B cell (primary cell): ENCODE results near the gene PREX1. TPM values are rescaled to one million over a fixed set of nuclear protein-coding genes. Genes with fewer than 3 reads are reported as not detected.

ENCODE experiments used
- ATAC-seq: fragments of 200-7000 bp; cut with Tn5 transposase; one replicate; pipeline ENCODE4 v1.10.0; 2021; ENCODE audit warnings: low read depth, mild to moderate bottlenecking, moderate number of reproducible peaks, moderate library complexity
- CTCF ChIA-PET: fragments of 350-600 bp; sonication (Branson Sonifier 250); formaldehyde crosslinking; loops from one replicate; lab custom pipeline; 2021; ENCODE audit warnings: antibody characterized with exemption, inconsistent platforms; lab: Charles Lee
- POLR2A ChIA-PET: fragments of 350-600 bp; sonication (Branson Sonifier 250); formaldehyde crosslinking; loops from one replicate; lab custom pipeline; 2021; ENCODE audit warnings: antibody characterized with exemption; lab: Charles Lee
- DNase-seq: peaks from one replicate; pipeline ENCODE4 v3.0.0; 2013
- H2AFZ ChIP-seq: 2 replicates; pipeline ENCODE4 v1.6.1; 2012; ENCODE audit warnings: mild to moderate bottlenecking, low read depth, low read length; ENCODE audit not compliant: insufficient read depth, poor library complexity, severe bottlenecking
- H3K27ac ChIP-seq, 2 donors: 1 replicate in 1 of 2; 2 replicates in 1 of 2; pipeline ENCODE4 v1.5.1; 2012 to 2013; ENCODE audit warnings: low read length in 2 of 2, mild to moderate bottlenecking in 2 of 2, moderate library complexity in 1 of 2
- H3K27me3 ChIP-seq, 4 experiments: fragments of 200-600 bp in 1 of 4; sonication (generic) in 1 of 4; replicated peaks in 1 of 4; 1 replicate in 2 of 4; 2 replicates in 2 of 4; pipeline versions ENCODE4 v1.6.1 to v1.7.0; 2013 to 2016; ENCODE audit warnings: low read length in 3 of 4, mild to moderate bottlenecking in 2 of 4, mixed read lengths in 1 of 4, moderate library complexity in 1 of 4; ENCODE audit not compliant: insufficient read depth in 4 of 4, control insufficient read depth in 3 of 4; ENCODE audit errors: control extremely low read depth in 1 of 4
- H3K36me3 ChIP-seq, 2 experiments: replicated peaks in 1 of 2; 1 replicate in 1 of 2; 2 replicates in 1 of 2; pipeline versions ENCODE4 v1.6.1 to v1.7.1; 2013; ENCODE audit warnings: low read length in 1 of 2; ENCODE audit not compliant: insufficient read depth in 2 of 2, control insufficient read depth in 1 of 2; ENCODE audit errors: control extremely low read depth in 1 of 2, extremely low read depth in 1 of 2
- H3K4me1 ChIP-seq, 2 donors: fragments of 200-600 bp in 1 of 2; sonication (generic) in 1 of 2; 1 replicate in 1 of 2; 2 replicates in 1 of 2; pipeline versions ENCODE4 v1.5.1 to v1.6.1; 2013 to 2017; ENCODE audit warnings: low read length in 2 of 2; ENCODE audit not compliant: control insufficient read depth in 2 of 2, insufficient read depth in 2 of 2
- H3K4me2 ChIP-seq: replicated peaks from 2 replicates; pipeline ENCODE3; 2012; ENCODE audit warnings: mild to moderate bottlenecking, low read depth, low read length; ENCODE audit not compliant: poor library complexity, severe bottlenecking
- H3K4me3 ChIP-seq, 5 experiments: fragments of 200-600 bp in 1 of 5; sonication (generic) in 1 of 5; 1 replicate in 3 of 5; 2 replicates in 2 of 5; pipeline versions ENCODE4 v1.5.1 to v1.7.0; 2011 to 2016; ENCODE audit warnings: low read length in 4 of 5, mild to moderate bottlenecking in 4 of 5, low read depth in 2 of 5, control low read depth in 1 of 5, moderate library complexity in 1 of 5; ENCODE audit not compliant: insufficient read depth in 1 of 5; ENCODE audit errors: control extremely low read depth in 1 of 5, extremely low read depth in 1 of 5
- H3K79me2 ChIP-seq: fragments of 200-600 bp; sonication (generic); one replicate; pipeline ENCODE4 v1.6.0; 2016; ENCODE audit warnings: low read length; ENCODE audit not compliant: control insufficient read depth, insufficient read depth
- H3K9ac ChIP-seq: fragments of 200-600 bp; sonication (generic); 2 replicates; pipeline ENCODE4 v1.6.1; 2017; ENCODE audit warnings: mild to moderate bottlenecking, low read length, moderate library complexity
- H3K9me3 ChIP-seq, 3 donors: one replicate each; pipeline versions ENCODE4 v1.6.1 to v1.7.1; 2013; ENCODE audit warnings: low read length in 2 of 3; ENCODE audit not compliant: control insufficient read depth in 2 of 3, insufficient read depth in 1 of 3; ENCODE audit errors: control extremely low read depth in 1 of 3
- H4K20me1 ChIP-seq: 2 replicates; pipeline ENCODE4 v1.6.0; 2012; ENCODE audit warnings: mild to moderate bottlenecking, low read length; ENCODE audit not compliant: insufficient read depth, control insufficient read depth, poor library complexity, severe bottlenecking
- H3K27ac Mint-ChIP-seq: one replicate; pipeline ENCODE4 v1.8.0; 2021; ENCODE audit warnings: mixed read lengths
- H3K27me3 Mint-ChIP-seq: one replicate; pipeline ENCODE4 v1.8.0; 2021; ENCODE audit warnings: mixed read lengths
- H3K4me1 Mint-ChIP-seq: one replicate; pipeline ENCODE4 v1.8.0; 2021; ENCODE audit warnings: mixed read lengths
- H3K4me3 Mint-ChIP-seq: one replicate; pipeline ENCODE4 v1.8.0; 2021; ENCODE audit warnings: mixed read lengths
- H3K9me3 Mint-ChIP-seq: one replicate; pipeline ENCODE4 v1.8.0; 2022; ENCODE audit warnings: mixed read lengths; ENCODE audit not compliant: insufficient read depth
- CTCF ChIP-seq: fragments of 200-600 bp; IDR thresholded peaks from one replicate; pipeline ENCODE4 v1.8.0; 2022; ENCODE audit warnings: antibody characterized with exemption, mild to moderate bottlenecking
- EZH2 ChIP-seq: IDR thresholded peaks from 2 replicates; pipeline ENCODE4 v1.6.1; 2012; ENCODE audit warnings: borderline replicate concordance, low read depth, mild to moderate bottlenecking, moderate library complexity, low read length; ENCODE audit not compliant: insufficient read depth, poor library complexity, severe bottlenecking
- WGBS: methylation state at CpG from one replicate; pipeline ENCODE4 v1.1.5; 2013; ENCODE audit warnings: missing lambda C conversion rate; ENCODE audit not compliant: insufficient coverage; 5-methylcytosine and 5-hydroxymethylcytosine counted together
- intact Hi-C: fragments of 100-400 bp; cut with micrococcal nuclease; formaldehyde crosslinking; loops from one replicate; pipeline ENCODE4 v1.10.0; 2022
- polyA plus RNA-seq: library from polyadenylated mRNA; depleted of rRNA; stranded (reverse); fragments of >200 nt; gene quantifications from 2 replicates; pipeline ENCODE4 v1.2.3, GENCODE V29; 2012
- total RNA-seq, 2 donors: library from RNA; stranded (reverse); fragments of 120-200 nt in 1 of 2; gene quantifications; 1 replicate in 1 of 2; 2 replicates in 1 of 2; pipeline versions ENCODE4 v1.2.3 to v1.2.4, GENCODE V29; 2013 to 2022

Gene PREX1
- total and polyA plus RNA-seq, 2 donors (not counting 1 experiment from before 2014, with no cell fraction given), result 79.1 to 99.4 TPM

DNA sequence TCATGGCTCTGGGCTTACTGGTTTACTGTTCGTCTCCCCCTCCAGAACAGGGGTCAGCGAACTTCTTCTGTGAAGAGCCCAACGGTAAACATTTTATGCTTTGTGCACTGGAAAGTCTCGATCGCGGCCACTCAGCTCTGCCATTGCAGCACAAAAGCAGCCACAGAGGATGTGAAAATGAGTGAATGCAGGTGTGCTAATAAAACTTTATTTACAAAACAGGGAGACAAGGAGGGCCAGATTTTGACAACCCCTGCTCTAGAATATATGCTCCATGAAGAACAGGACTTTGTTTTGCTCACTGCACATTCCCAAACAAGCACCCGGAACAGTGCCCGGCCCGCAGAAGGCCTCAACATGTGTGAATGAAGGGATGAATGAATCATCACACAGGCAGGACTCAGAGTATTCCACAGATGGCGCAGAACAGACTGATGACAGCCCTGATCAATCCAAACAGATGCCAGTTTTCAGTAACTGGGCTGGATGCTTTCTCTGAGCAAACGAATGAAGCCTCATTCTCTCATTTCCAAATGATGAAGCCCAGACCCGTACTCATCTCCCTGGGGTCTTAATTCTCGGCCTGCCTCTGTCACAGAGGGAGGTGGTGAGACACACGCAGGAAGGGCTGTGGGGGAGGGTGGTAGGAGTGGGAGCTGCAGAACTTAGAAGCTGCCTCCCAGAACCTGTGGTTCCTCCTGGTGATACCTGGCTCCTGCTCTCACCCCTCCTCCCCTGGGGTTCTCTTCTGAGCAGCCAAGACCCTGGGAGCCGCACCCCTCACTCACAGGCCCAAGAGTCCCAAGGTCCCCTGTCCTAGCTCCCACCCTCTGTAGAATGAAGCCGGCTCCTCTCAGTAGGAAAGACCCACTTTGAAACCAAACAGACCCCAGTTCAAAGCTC lies 196.4 kb downstream of the PREX1 start:
- H3K27ac Mint-ChIP-seq, result no peak overlapping the region

More for the DNA sequence above, 196.4 kb downstream of the PREX1 start:
- Histone ChIP-seq H3K27me3 (no peaks in the 10 kb centered on the region), H2AFZ (no peak overlapping the region), H3K9me3 (no peaks in the 10 kb centered on the region), H3K36me3 (peaks cover 0 to 94% of the 10 kb centered on the region in 2 experiments), H3K4me2 (no peak overlapping the region), H3K4me3 (no peak overlapping the region), H3K9ac (no peak overlapping the region), H3K4me1 (no peaks in the 10 kb centered on the region), H3K27ac (no peak overlapping the region), H3K79me2 (no peaks in the 10 kb centered on the region), H4K20me1 (peaks cover 20% of the 10 kb centered on the region)
- 81% methylated on average over 10 of the region's 16 CpGs for WGBS
- Mint-ChIP-seq H3K27me3 (no peaks in the 10 kb centered on the region), H3K4me1 (no peaks in the 10 kb centered on the region), H3K4me3 (no peak overlapping the region), H3K9me3 (no peaks in the 10 kb centered on the region)
- intact Hi-C loops, result no loop called here
- POLR2A ChIA-PET, result no interaction called here
- TF ChIP-seq EZH2 (no peak), CTCF (no peak)
- no peak for ATAC-seq
- CTCF ChIA-PET, result no interaction called here
- DNase-seq, result no peak
